Panc1 (cell line): ENCODE results near the gene TMEM203.

Experiments
- POLR2AphosphoS5 ChIP-seq: IDR thresholded peaks from 2 replicates; pipeline ENCODE4 v1.6.1; 2012; ENCODE audit warnings: mild to moderate bottlenecking, low read depth, low read length, moderate library complexity
- SIN3A ChIP-seq: IDR thresholded peaks from 2 replicates; pipeline ENCODE4 v1.6.1; 2012; ENCODE audit warnings: low read depth, mild to moderate bottlenecking, low read length, moderate library complexity, borderline replicate concordance; ENCODE audit not compliant: insufficient read depth
- TCF7L2 ChIP-seq: IDR thresholded peaks from 2 replicates; pipeline ENCODE4 v1.6.1; 2011; ENCODE audit warnings: mild to moderate bottlenecking, low read depth, low read length, inconsistent platforms
- TF ChIP-seq, protein P1 (sequence below): fragments of 450-650 bp; IDR thresholded peaks from 2 replicates; pipeline ENCODE4 v1.5.1; 2017; ENCODE audit warnings: mild to moderate bottlenecking
- TF ChIP-seq, protein P2 (sequence below), 2 experiments: IDR thresholded peaks; 2 replicates each; pipeline ENCODE4 v1.6.1; 2011 to 2012; ENCODE audit warnings: low read depth in 2 of 2, control low read depth in 1 of 2, low read length in 1 of 2, mild to moderate bottlenecking in 1 of 2, moderate library complexity in 1 of 2; ENCODE audit not compliant: insufficient read depth in 1 of 2

DNA sequence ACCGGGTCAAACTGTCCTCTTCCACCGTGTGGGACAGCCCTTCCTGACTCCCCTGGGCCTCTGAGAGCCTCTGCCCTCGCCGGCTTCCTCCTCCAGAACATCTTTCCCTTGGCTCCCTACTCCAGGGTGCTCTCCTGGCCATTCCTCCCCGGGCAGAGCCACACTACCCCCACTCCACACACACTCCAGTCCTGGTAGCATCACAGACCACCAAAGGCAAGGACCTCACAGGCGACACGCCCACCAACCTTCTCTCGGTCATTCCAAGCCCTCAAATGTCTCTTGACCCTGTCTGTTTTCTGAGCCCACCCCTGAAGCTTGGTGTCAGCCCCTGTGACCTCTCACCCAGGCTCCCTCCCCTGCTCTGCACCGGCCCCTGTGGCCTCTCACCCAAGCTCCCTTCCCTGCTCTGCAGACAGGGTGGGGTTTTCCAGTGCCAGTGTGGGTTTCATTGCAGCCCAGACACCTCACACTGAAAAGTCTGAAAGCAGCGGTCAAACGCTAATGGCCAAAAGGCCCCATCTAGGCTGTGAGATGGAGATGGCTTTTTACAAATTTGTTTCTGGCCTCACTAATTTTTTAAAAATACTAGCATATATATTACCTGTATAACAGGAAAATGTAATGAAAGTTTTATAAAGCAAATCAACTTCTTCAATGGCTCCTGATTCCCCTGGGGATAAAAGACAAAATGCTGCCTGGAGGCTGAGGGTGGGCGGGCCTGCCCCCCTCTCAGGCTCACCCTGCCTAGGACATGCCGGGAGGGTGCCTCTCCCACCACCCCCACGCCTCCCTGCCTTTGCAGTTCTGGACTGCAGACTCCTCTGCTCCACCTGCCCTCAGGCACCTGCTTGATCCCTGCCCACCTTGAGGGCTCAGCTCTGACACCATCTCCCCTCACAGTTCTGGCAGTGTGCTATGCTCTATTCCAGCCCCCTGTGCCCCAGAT is 46.1 kb downstream of the TMEM203 start:
- TF ChIP-seq, protein P1, sequence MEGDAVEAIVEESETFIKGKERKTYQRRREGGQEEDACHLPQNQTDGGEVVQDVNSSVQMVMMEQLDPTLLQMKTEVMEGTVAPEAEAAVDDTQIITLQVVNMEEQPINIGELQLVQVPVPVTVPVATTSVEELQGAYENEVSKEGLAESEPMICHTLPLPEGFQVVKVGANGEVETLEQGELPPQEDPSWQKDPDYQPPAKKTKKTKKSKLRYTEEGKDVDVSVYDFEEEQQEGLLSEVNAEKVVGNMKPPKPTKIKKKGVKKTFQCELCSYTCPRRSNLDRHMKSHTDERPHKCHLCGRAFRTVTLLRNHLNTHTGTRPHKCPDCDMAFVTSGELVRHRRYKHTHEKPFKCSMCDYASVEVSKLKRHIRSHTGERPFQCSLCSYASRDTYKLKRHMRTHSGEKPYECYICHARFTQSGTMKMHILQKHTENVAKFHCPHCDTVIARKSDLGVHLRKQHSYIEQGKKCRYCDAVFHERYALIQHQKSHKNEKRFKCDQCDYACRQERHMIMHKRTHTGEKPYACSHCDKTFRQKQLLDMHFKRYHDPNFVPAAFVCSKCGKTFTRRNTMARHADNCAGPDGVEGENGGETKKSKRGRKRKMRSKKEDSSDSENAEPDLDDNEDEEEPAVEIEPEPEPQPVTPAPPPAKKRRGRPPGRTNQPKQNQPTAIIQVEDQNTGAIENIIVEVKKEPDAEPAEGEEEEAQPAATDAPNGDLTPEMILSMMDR, result no peak
- TF ChIP-seq POLR2AphosphoS5, result no peak
- TF ChIP-seq, protein P2, sequence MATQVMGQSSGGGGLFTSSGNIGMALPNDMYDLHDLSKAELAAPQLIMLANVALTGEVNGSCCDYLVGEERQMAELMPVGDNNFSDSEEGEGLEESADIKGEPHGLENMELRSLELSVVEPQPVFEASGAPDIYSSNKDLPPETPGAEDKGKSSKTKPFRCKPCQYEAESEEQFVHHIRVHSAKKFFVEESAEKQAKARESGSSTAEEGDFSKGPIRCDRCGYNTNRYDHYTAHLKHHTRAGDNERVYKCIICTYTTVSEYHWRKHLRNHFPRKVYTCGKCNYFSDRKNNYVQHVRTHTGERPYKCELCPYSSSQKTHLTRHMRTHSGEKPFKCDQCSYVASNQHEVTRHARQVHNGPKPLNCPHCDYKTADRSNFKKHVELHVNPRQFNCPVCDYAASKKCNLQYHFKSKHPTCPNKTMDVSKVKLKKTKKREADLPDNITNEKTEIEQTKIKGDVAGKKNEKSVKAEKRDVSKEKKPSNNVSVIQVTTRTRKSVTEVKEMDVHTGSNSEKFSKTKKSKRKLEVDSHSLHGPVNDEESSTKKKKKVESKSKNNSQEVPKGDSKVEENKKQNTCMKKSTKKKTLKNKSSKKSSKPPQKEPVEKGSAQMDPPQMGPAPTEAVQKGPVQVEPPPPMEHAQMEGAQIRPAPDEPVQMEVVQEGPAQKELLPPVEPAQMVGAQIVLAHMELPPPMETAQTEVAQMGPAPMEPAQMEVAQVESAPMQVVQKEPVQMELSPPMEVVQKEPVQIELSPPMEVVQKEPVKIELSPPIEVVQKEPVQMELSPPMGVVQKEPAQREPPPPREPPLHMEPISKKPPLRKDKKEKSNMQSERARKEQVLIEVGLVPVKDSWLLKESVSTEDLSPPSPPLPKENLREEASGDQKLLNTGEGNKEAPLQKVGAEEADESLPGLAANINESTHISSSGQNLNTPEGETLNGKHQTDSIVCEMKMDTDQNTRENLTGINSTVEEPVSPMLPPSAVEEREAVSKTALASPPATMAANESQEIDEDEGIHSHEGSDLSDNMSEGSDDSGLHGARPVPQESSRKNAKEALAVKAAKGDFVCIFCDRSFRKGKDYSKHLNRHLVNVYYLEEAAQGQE (IDR thresholded peaks at IDR 0.05; ENCODE audit: insufficient read depth in 1 of 2, low read depth in 2 of 2, low read length in 1 of 2), result no peak
- TF ChIP-seq SIN3A, result no peak
- TF ChIP-seq TCF7L2, result no peak
